ENCODE results near the gene PRPH. TPM values are rescaled to one million over a fixed set of nuclear protein-coding genes. Genes with fewer than 3 reads are reported as not detected.

Gene PRPH
- total RNA-seq, 1 donor from 2014 or later = 0.64 TPM

- ATAC-seq = peak; percentile 11
Observed at GRCh38 chr12:49346659-49347310, 51.8 kb downstream of the PRPH start, which contains the start of gene DNAJC22. TSS of gene DNAJC22 (plus strand) at chr12:49346888. CDS start at chr12:49348873, 1,985 bp downstream.

GRCh38 chr12:49347311-49348193 is 52.6 kb downstream of the PRPH start:
- ATAC-seq = peak; percentile 68

Other genes starting within 250 kb of the PRPH start
- 48.2 TPM for gene KMT2D, start 234.4 kb upstream of the PRPH start, total RNA-seq
- 0.44 TPM for gene RHEBL1, start 225.2 kb upstream of the PRPH start, total RNA-seq
- gene DHH, start 200.3 kb upstream of the PRPH start, total RNA-seq = 0.12 TPM
- gene LMBR1L, start 184.3 kb upstream of the PRPH start, total RNA-seq = 24.4 TPM
- 536 TPM for gene TUBA1B, start 163.8 kb upstream of the PRPH start, total RNA-seq
- gene TUBA1A, start 106.1 kb upstream of the PRPH start, total RNA-seq = 14.0 TPM
- gene TUBA1C, start 30.1 kb upstream of the PRPH start, total RNA-seq = 755 TPM
- 23.6 TPM for gene TROAP, start 28.1 kb downstream of the PRPH start, total RNA-seq
- not detected for gene C1QL4, start 42.0 kb downstream of the PRPH start, total RNA-seq
- 0.16 TPM for gene DNAJC22, start 51.7 kb downstream of the PRPH start, total RNA-seq
- 12.4 TPM for gene SPATS2, start 72.3 kb downstream of the PRPH start, total RNA-seq
- gene KCNH3, start 243.9 kb downstream of the PRPH start, total RNA-seq = not detected